GM19193 (cell line): ENCODE data around the gene FMNL3.
"Not testable (repeated sequence)": the region's sequence is repeated elsewhere in the genome, so short reads cannot be mapped to it uniquely, and the experiment has no call there.

Experiments used
- POLR2A ChIP-seq: IDR thresholded peaks from 4 replicates; pipeline ENCODE4 v1.6.1; 2011; ENCODE audit not compliant: insufficient read depth, insufficient read length; ENCODE audit errors: extremely low read depth

The FMNL3 gene

DNA sequence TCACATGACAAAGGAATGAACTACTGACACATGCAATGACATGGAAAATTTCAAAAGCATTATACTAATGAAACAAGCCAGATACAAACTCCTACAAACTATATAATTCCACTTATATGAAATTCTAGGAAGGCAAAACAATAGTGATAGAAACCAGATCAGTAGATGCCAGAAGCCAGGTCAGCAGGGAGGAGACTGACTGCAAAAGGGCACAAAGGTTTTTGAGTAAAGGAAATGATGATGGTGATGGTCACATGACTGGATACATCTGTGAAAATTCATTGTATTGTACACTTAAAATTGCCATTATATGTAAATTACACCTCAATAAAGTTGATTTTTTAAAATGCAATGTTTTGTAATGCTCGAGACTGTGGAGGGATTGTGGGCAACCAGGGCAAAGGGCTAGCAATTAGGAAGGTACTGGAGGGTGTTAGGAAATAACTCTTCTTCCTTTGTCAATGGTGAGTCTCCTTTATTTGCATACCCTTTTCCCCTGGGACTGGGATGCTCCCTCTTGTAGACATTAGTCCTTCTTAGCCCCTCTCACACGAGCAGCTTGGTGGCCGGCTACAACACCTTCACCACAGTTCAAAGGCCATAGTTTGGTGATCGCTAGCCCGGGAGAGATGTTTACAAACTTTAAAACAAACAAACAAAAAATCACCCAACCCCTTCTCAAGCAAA lies 90.5 kb downstream of the FMNL3 start:
- no peak for TF ChIP-seq POLR2A

- TF ChIP-seq POLR2A, result no peak
These were observed 91.5 kb downstream of the FMNL3 start for GRCh38 chr12:49615725-49616124.

- TF ChIP-seq POLR2A, result no peak
These were observed 95.0 kb downstream of the FMNL3 start for GRCh38 chr12:49612210-49612609.

GRCh38 chr12:49609875-49610154 lies 97.4 kb downstream of the FMNL3 start:
- TF ChIP-seq POLR2A, result no peak

- TF ChIP-seq POLR2A, result no peak
These were observed 97.9 kb downstream of the FMNL3 start for GRCh38 chr12:49609059-49609874.

DNA sequence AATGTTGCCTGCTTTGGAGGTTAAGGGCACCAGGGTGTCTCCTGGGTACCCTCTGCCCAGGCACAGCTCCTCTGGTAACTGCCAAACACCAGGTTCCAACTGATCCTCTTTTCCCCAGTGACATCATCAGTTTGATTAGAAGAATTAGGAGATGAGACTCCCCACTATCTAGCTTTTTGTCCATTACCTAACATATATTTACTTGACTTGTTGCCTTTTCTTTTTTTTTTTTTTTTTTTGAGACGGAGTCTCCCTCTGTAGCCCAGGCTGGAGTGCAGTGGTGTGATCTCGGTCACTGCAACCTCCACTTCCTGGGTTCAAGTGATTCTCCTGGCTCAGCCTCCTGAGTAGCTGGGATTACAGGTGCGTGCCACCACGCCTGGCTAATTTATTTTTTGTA lies 101.7 kb downstream of the FMNL3 start, which contains the start of gene FAM186B:
Gene FAM186B, minus strand, starts transcription at position 101 of the 400 bp plus-strand sequence. CDS start 162 bp downstream, outside the sequence.
- TF ChIP-seq POLR2A, result not testable (repeated sequence)

GRCh38 chr12:49604856-49605255 lies 102.3 kb downstream of the FMNL3 start:
- TF ChIP-seq POLR2A, result no peak

- no peak for TF ChIP-seq POLR2A
These were observed 103.5 kb downstream of the FMNL3 start for GRCh38 chr12:49603721-49604120.

DNA sequence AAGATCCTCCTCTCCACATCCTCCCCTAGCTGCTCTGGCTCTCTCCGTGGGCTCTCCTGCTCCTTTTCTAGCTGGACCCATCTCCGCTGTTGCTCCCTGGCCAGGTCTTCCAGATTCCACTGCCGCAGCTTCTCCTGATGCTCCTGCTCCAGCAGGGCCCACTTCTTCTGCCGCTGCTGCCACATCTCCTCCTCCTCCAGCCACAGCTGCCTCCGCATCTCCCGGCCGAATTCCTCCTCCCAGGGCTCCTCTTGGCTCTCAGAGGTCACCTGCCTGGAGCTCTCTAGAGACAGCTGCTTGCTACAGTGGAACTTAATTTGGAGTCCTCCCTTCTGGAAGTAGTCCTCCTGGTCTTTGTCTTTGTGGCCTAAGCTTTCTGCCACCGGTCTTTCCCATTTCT lies 107.2 kb downstream of the FMNL3 start:
- TF ChIP-seq POLR2A, result no peak

GRCh38 chr12:49598527-49598926 lies 108.7 kb downstream of the FMNL3 start:
- TF ChIP-seq POLR2A, result no peak

- no peak for TF ChIP-seq POLR2A
These were observed 118.3 kb downstream of the FMNL3 start for GRCh38 chr12:49588721-49589516.

DNA sequence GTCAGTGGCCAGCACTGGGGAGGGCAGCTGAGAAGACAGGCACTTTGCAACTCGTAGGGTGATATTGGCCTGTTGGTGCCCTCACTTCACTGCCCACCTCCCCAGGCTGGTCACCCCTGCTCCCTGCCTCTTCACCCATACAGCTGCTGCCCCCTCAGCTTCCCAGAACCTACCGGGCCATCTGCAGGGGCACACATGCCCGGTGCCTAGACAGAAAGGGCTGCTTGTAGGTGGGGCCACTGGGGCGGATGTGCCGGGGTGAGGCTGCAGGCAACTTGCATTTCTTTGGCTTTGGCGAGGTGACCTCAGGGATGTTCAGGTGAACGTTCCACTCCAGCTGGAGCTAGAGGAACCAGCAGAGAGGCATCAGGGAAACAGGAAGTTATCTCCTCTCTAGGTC lies 118.9 kb downstream of the FMNL3 start:
- no peak for TF ChIP-seq POLR2A

GRCh38 chr12:49587174-49587908 lies 119.9 kb downstream of the FMNL3 start:
- TF ChIP-seq POLR2A, result no peak
